Mesothelial cell of epicardium (in vitro differentiated cells): Measurements from ENCODE around the gene SNTG2. TPM values are rescaled to one million over a fixed set of nuclear protein-coding genes. Genes with fewer than 3 reads are reported as not detected.

Experiments used
- DNase-seq, 2 experiments: peaks; one replicate each; pipeline ENCODE4 v3.0.0; 2021; ENCODE audit warnings: low spot score in 2 of 2; ENCODE audit not compliant: unreplicated experiment in 2 of 2
- H3K27ac Mint-ChIP-seq: 2 replicates; pipeline ENCODE4 v1.8.0; 2021; ENCODE audit warnings: mixed read lengths
- H3K27me3 Mint-ChIP-seq: 2 replicates; pipeline ENCODE4 v1.8.0; 2021; ENCODE audit warnings: low read depth, mixed read lengths
- H3K36me3 Mint-ChIP-seq: 2 replicates; pipeline ENCODE4 v1.8.0; 2021; ENCODE audit warnings: mixed read lengths
- H3K4me1 Mint-ChIP-seq: 2 replicates; pipeline ENCODE4 v1.8.0; 2021; ENCODE audit warnings: mixed read lengths
- H3K4me3 Mint-ChIP-seq: 2 replicates; pipeline ENCODE4 v1.8.0; 2021; ENCODE audit warnings: mild to moderate bottlenecking, moderate library complexity, mixed read lengths
- H3K9me3 Mint-ChIP-seq: 2 replicates; pipeline ENCODE4 v1.8.0; 2021; ENCODE audit warnings: mixed read lengths
- total RNA-seq: library from RNA; stranded (reverse); gene quantifications from 3 replicates; pipeline ENCODE4 v1.2.1, GENCODE V29; 2021
- TF ChIP-seq, protein P1 (sequence below): fragments of 200-600 bp; sonication (generic); IDR thresholded peaks from one replicate; pipeline ENCODE4 v1.5.0; 2021; ENCODE audit warnings: antibody characterized with exemption; ENCODE audit not compliant: unreplicated experiment

Gene SNTG2
- total RNA-seq, 1 donor from 2014 or later, result not detected

DNA sequence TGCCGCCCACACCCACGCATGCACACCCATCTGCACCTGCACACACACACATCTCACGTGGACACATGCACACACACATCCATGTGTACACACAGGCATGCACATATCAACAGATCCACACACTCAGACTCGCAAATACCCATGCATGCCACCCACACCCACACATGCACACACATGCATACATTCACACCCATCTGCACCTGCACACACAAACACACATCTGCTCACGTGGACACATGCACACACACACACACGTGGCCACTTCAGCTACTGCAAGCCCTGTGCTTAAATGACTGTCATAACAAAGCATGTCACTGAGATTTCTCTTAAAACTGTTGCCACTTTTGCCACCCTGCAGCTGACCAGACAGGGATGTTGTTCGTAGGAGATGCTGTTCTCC lies 186.6 kb downstream of the SNTG2 start:
- TF ChIP-seq, protein P1, sequence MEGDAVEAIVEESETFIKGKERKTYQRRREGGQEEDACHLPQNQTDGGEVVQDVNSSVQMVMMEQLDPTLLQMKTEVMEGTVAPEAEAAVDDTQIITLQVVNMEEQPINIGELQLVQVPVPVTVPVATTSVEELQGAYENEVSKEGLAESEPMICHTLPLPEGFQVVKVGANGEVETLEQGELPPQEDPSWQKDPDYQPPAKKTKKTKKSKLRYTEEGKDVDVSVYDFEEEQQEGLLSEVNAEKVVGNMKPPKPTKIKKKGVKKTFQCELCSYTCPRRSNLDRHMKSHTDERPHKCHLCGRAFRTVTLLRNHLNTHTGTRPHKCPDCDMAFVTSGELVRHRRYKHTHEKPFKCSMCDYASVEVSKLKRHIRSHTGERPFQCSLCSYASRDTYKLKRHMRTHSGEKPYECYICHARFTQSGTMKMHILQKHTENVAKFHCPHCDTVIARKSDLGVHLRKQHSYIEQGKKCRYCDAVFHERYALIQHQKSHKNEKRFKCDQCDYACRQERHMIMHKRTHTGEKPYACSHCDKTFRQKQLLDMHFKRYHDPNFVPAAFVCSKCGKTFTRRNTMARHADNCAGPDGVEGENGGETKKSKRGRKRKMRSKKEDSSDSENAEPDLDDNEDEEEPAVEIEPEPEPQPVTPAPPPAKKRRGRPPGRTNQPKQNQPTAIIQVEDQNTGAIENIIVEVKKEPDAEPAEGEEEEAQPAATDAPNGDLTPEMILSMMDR, result no peak
- Mint-ChIP-seq H3K27me3 (peaks cover 24% of the 10 kb centered on the region), H3K27ac (no peak overlapping the region), H3K4me1 (peaks cover 9% of the 10 kb centered on the region), H3K36me3 (no peaks in the 10 kb centered on the region), H3K4me3 (no peak overlapping the region), H3K9me3 (peaks cover 3% of the 10 kb centered on the region)
- DNase-seq, result no peak

DNA sequence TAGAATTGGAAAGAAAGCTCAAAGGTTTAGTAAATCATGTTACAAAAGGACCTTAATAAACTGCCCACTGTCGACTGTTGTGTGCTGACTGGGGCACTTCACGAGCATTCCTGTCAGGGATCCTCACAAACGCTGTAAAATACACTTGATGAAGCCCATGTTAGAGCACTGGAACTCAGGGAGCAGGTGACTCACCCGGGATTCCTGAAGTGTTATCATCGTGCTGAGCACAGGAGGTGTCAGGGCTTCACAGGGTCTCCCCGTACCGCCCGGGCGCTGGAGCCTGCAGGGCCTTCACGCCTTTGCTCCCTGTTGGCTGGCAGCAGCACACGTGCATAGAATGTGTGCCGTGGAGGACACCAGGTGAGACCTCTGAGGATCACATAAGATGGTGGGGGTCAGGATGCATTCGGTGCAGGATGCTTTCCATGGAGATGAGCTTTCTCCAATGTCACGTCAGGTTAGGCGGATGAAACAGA lies 187.3 kb downstream of the SNTG2 start:
- Mint-ChIP-seq H3K27ac (no peak overlapping the region), H3K36me3 (no peaks in the 10 kb centered on the region), H3K4me1 (peaks cover 6% of the 10 kb centered on the region), H3K9me3 (peaks cover 3% of the 10 kb centered on the region), H3K4me3 (no peak overlapping the region), H3K27me3 (peaks cover 30% of the 10 kb centered on the region)
- DNase-seq, result no peak
- TF ChIP-seq, protein P1, result no peak

DNA sequence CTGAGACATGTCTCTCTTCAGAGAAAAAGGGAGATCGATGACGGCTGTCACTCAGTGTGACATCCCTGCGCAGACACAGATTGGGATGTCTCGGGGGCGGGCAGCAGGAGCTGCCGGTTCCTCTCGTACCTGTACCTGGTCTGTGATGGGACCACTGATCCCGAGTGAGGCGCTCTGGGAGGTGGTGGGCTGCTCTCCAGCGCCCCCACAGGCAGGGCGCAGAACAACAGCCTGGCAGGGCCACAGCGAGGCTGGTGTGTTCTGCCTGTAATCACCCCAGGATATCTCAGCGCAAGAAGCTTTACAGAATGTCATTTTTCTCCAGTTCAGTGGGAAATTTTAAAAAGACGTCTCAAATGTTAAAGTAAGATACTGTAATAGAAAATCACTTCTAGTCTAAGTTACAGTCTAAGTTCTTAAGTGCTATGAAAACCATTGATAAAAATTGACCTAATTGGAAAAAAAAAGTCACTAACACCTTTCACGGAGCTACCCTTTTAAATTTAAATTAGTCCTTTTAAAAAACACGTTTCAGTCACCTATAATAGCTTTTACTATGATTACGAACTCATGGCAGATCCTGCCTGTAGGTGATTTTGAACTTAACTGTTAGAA lies 189.8 kb downstream of the SNTG2 start:
- Mint-ChIP-seq H3K27me3 (peaks cover 39% of the 10 kb centered on the region), H3K4me1 (peaks cover 6% of the 10 kb centered on the region), H3K36me3 (no peaks in the 10 kb centered on the region), H3K9me3 (peaks cover 6% of the 10 kb centered on the region), H3K4me3 (no peak overlapping the region), H3K27ac (no peak overlapping the region)
- TF ChIP-seq, protein P1, result peak; percentile 88
- peak in 1 of 2 experiments; percentile 71 for DNase-seq

DNA sequence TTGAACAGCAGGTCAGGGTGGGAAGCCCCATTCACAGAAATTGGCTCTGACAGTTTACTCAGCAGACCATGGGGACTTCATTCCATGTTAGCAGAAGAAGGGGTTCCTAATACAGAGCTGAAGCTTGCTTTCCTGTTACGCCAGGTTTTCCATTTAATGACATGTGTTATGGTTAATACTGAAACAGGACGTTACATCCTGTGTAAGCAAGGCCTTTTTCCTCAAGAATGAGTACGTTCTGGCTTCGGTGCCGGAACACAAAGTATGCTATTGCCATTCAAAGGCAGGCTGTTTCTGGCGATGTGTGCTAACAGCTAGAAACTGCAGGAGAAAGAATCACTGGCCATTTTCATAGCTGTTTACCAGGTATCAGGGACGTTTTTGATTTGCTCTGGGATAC lies 190.4 kb downstream of the SNTG2 start:
- DNase-seq, result no peak
- TF ChIP-seq, protein P1, result no peak
- Mint-ChIP-seq H3K36me3 (no peaks in the 10 kb centered on the region), H3K27ac (no peak overlapping the region), H3K4me1 (peaks cover 6% of the 10 kb centered on the region), H3K4me3 (no peak overlapping the region), H3K9me3 (peaks cover 6% of the 10 kb centered on the region), H3K27me3 (peaks cover 39% of the 10 kb centered on the region)

DNA sequence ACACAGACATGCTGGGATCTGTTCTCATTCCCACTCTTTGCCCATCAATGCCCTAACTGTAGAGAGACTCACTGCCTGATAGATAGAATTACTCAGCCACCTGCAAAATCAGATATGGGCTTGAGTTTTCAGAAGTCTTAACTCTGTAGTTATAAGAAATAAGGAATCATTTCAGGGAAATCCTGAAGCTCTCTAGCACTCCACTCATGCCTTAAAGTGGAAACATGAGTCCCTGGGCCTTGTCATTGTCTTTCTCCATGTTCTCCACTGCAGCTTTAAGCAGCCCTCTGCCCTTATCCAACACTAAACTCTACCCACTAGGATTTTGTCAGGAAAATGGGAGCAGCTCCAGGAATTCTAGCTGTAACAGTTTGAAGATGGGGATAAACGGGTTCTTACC lies 192.5 kb downstream of the SNTG2 start:
- Mint-ChIP-seq H3K9me3 (peaks cover 6% of the 10 kb centered on the region), H3K4me1 (peaks cover 3% of the 10 kb centered on the region), H3K4me3 (no peak overlapping the region), H3K36me3 (no peaks in the 10 kb centered on the region), H3K27me3 (peaks cover 29% of the 10 kb centered on the region), H3K27ac (no peak overlapping the region)
- TF ChIP-seq, protein P1, result no peak
- no peak for DNase-seq
